ENCODE measurements around the gene RPS16.

Gene RPS16

DNA sequence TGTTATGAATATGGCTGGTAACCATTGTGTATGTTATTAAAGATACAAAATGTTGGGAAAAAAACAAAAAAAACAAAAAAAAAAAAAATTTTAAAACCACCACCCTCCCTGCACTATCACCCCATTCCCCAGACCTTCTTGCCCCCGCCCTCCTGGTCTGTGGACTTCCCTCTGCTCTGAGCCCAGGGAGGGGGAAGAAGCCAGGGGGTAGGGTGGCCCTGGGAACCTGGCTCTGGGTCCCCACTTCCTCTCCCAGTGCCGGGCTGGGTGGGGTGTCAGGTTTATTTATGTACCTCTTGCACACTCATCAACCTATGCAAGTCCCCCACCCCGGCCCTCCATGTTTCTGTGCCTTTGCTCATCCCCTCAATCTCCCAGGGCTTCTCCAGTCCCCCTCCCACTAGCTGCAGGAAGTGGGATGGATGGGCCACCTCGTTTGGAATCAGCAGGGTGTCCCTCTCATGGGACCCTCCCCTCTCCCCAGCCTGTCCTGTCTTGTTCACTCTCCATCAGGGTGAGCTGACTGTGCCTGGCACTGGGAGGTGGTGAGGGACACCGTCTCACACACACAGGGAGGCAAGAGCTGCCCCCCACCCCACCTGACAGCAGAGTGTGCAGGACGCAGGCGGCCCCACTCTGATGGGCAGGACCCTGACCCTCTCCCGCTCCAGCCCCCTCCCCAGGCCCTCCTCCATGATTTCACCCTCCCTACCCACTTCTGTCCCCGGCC, 50.7 kb downstream of the RPS16 start:
- DNase-seq: no peak

Measured in NCI-H446 (cell line).